ENCODE results near the gene NDNF.

The NDNF gene

DNA sequence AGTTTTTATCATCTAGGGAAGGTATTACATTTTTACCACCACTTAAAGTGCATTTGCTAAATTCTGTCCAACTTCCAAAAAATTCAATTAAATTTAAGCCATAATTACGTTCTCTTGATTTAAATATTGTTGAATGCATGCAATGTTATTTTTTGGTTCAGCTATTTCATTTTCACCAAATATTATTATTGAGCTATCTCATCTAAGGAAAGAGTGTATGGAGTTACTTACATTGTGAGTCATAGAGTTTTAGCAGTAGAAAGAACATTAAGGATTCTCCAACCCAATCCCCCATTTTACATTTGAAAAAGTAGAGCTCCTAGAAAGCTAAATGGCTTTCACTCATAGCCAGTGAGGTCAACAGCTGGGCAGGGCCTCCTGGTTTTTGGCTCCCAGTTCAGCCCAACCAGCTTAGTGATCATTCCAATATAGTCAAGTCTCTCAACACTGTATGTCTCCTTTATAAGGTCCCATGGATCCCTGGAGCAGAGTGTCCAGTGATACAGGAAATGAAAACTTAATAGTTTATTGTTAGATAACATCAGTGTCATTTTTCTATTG is 60.5 kb downstream of the NDNF start:
- no peak for DNase-seq

DNA sequence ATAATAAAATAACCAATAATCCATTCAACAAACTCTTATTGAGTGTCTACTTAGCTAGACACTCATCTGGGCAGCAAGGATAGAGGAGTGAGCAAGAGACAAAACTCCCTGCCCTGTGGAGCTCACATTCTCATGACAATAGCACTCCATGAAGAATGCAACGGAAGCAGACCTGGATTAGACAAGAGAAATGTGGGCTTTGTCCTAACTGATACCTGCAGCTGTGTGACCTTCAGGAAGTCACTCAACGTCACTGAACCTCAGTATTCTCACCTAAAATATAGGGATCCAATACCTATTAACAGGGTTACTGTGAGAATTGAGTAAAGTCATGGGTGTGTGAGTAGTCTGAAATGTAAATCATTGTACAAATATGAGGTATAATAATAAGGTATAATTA is 61.2 kb downstream of the NDNF start:
- DNase-seq, result no peak

DNA sequence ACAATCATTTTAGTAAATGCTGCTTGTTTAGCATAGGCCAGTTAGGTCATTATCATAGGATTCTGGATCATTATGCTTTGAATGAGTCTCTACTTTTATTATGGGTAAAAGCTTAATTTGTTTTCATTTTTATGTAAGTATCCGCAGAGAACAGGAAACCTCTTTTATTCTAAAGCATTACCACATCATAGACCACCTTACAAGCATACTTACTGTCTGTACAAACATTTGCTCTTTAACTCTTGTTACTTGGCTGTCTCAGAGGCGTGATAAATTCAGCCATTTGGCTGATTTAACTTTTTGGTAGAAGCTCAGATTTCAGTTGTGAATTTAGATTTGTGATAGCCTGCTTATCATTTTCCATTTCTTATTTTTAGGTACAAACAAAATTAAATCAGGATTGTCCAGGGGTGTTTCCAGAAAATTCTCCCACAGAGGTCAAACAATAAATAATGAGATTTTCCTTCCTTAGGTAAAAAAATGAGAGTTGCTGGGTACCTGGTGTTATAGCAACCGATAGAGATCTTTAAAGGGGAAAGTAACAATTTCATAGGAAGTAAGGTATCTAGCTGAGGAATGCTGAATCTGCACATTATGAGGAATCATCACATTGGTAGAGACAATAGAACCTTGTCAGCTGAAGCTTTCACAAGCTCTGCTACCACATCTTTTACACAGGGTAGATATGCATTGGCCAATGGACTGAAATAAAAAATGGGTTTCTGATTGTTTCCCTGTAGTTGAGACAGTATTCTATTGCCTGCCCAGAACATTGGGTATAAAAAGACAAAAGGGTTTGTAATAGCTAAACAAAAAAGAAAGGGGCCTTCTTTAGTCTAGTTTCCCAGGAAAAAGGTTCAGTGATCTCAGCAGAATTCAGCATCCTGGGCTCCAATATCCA is 62.5 kb downstream of the NDNF start:
- no peak for DNase-seq

DNA sequence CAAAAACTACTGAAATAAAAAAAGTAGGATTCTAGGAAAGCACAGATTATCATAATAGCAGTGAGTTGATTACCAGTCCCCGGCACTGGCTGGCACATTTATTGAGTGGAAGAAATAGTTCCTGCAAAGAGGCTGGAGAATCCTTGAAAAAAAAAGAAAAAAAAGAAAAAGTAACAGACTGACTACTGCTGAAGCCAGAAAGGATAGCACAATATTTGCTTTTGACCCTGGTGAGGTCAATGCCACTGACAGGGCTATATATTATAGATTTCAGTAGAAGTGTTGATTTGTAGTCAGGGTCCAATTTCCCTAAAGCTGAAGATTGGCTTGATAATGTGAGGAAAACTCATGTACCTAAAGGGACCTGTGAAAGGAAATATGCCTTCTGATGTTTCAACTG is 64.7 kb downstream of the NDNF start:
- no peak for DNase-seq

DNA sequence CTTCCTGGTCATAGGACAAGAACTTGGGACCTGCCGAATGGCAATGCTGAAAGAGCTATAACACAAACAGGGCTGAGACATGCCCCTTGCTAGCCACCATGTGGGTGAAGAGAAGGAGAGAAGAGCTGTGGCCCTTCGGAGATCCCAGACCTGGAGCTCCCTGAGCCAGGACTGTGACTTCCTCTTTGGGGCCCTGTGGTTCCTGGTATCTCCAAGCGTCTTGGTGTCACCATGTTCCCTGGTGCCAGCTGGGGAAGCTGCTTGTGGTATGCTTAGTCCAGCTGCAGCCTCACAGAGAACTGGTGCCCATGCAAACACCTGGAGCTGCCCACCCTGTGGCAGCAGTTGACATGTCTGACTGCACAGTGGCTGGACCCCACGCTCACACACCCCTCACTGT is 68.5 kb downstream of the NDNF start:
- no peak for DNase-seq

DNA sequence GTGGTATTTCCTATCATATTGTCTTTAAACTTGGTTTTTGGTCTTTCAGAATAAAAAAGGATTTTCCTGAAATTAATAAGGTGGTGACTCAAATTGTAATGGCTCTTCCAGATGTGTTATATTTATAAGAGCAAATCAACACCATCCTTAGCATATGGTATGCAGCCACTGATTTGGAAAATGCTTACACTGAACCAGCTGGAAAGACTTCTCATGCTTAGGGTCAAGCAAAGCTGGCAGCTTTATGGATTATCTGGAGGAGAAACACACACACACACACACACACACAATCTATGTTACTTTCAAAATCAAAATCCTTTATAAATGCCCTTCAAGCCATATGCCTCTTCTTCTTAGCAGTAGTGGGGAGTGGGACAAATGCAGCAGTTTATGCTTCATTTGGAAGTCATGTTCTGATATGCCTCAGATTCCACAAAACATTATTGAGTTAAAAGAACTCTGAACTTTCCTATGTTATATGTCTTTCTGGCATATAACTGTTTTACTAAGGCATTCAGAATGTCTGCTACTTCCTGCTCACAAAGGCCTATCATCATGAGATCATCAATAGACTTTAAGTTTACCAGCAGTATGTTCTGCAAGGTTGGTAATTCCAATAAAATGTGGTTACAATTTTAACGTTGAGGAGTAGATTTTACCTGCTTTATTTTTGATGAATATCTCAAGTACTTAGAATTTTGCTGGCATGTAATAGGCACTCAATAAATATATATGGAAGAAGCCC is 76.9 kb downstream of the NDNF start:
- DNase-seq, result no peak

DNA sequence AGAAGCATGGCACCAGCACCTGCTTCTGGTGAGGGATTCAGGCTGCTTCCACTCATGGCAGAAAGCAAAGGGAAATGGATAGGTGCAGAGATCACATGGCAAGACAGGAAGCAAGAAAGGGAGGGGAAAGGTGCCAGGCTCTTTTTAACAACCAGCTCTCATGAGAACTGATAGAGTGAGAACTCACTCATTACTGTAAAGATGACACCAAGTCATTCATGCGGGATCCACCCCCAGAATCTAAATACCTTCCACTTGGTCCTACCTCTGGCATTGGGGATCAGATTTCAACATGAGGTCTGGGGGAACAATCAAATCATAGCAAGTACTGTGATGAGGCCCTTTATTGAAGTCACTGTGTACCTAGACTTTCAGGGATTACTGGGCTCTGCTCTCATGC is 77.8 kb downstream of the NDNF start:
- DNase-seq, result no peak

DNA sequence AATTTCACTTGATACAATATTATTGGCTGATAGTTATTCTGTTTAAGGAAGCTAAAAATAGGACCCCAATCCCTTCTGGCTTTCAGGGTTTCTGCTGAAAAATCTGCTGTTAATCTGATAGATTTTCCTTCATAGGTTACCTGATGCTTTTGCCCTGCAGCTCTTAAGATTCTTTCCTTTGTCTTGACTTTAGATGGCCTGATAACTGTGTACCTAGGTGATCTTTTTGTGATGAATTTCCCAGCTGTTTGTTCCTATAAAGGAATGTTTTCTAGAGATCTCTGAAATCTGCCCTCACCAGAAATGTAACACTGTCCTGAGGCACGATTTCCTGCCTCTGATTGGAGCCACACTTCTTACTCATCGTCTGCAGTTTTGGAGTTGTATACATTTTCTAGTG is 80.5 kb downstream of the NDNF start:
- no peak for DNase-seq

DNA sequence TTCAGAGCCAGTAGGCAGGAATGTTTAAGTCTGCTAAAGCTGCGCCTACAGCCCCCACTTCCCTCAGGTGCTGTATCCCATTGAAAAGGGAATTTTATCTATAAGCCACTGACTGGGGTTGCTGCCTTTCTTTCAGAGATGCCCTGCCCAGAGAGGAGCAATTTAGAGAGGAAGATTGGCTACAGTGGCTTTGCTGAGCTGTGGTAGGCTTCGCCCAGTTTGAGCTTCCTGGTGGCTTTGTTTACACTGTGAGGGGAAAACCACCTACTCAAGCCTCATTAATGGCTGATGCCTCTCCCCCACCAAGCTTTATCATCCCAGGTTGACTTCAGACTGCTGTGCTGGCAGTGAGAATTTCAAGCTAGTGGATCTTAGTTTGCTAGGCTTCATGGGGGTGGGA is 82.1 kb downstream of the NDNF start:
- no peak for DNase-seq

Measured in NCI-H345 (cell line).